Measurements from ENCODE around the gene SYT8.
"Not testable (repeated sequence)": the region's sequence is repeated elsewhere in the genome, so short reads cannot be mapped to it uniquely, and the experiment has no call there.

SYT8 gene

GRCh38 chr11:1883346-1884302, 48.8 kb downstream of the SYT8 start:
- no peak for DNase-seq (ENCODE audit: low read depth in 4 of 4, low spot score in 1 of 4)

GRCh38 chr11:1884303-1884700, 49.5 kb downstream of the SYT8 start:
- no peak for DNase-seq (ENCODE audit: low read depth in 4 of 4, low spot score in 1 of 4)

GRCh38 chr11:1886551-1886950, 51.8 kb downstream of the SYT8 start:
- DNase-seq (ENCODE audit: low read depth in 4 of 4, low spot score in 1 of 4) = not testable (repeated sequence)

Data from stimulated activated CD4-positive, alpha-beta T cell treated with anti-CD3 and anti-CD28 coated beads, Interleukin-1b, Interleukin-23, amount 100 ng/mL, for 24 hours (primary cell).